EH (cell line): ENCODE results near the gene PLEKHF1.
A peak's percentile ranks its signal among the peaks of the same experiment; 100 is the strongest.
"Not testable (repeated sequence)": the region's sequence is repeated elsewhere in the genome, so short reads cannot be mapped to it uniquely, and the experiment has no call there.

Experiments used
- DNase-seq: peaks from one replicate; pipeline ENCODE4 v3.0.0-alpha.2; 2015; ENCODE audit warnings: low read depth

PLEKHF1 gene

DNA sequence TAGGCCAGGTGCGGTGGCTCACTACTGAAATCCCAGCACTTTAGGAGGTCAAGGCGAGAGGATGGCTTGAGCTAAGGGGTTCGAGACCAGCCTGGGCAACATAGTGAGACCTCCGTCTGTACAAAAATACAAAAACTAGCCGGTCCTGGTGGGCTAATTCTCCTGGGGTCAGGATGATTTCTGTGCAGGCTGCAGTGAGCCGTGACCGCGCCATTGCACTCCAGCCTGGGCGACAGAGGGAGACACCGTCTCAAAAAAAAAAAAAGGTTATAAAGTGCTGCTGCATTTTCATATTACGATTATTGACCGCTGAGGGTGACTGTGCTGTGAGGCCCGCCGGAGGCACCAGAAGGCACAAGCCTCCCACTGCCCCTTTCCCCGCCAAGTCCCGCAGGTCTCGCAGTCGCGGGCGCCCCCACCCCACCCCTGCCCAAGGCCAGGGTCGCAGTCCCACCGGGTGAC lies 477 bp upstream of the PLEKHF1 start:
- DNase-seq = no peak

DNA sequence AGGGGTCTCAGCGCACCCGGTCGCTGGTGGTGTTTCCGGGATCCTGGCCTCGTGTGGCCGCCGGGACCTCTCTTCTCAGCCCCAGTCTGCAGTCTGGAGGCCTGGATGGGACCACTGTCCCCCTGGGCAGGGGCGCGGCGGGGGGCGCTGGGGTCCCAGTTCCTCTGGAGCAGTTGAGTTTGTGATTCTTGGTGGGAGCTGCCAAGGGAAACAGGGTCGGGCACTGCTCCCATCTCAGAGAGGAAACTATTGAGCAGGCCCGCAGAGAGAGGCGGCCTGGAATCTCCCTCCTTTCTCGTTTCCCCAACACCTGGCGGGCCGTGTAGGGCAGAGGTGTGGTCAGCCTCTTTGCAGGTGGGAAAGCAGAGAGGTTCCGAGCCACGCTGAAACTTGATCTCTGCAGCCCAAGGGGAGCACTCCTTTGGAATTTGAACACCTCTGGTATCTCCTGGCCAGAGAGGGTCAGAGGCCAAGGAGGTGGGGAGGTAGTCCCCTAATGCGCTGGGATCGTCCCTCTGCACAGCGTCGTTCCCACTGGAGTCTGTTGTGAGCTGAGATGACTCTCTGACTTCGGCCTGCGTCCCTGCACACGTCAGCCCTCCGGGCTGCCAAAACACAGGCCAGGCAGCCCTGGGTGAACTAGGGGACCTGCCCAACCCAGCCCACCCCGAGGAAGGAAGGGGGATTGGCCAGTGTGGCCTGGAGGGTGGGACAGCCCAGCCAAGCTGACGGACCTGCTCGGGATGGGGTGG lies 741 bp downstream of the PLEKHF1 start:
- peak; percentile 74 for DNase-seq

DNA sequence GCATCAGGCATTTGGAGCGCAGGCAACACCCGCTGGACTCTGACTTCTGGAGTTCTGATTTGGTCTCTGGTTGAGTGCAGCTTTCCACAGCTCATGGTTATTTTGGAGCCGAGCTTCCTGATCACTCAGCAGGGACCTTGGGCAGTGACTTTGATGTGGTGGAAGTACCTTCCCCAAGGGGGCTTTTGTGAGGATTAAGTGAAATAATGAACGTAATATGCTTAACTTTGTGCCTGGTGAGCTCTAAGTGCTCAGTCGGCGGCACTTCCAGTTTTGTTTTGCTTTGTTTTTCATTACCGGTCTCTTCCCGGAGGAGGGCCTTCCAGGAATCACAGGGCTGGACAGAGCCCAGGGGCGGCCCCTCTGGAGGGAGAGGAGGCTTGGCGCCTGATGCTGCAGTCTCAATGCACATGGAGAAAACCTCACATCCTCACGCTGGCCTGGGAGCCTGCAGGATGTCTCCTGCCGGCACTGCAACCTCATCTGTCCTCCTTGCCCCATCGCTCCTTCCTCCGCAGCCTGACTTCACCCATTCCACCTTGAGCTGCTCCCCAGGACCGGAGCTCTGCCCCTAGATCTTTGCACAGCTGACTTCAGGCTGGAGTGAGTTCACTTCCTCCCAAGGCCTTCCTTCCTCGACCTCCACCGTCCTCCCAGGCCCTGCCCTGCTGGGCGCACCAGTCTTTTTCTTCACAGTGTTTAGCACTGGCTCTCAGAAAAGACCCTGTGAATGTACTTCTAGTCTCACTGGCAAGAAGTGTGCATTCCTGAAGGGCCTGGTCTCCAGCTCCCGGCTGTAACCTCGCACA lies 1.5 kb downstream of the PLEKHF1 start:
- peak; percentile 80 for DNase-seq

DNA sequence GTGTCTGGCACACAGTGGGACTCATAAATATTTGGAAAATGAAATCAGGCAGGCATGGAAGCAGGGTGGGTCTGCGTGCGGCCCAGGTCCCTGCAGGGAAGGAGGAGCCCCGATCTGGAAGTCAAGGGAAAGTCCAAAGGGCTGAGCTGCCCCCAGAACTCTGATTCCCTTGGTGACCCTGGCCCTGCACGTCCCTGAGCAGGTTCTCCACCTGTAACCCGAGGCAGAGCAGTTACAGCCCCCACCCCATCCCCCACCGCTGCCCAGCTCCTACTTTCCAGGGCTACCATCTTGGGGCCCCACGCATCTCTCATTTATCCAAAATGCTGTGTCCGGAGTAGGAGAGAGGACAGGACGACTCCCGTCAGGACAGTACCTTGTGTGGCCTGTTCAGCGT lies 2.1 kb downstream of the PLEKHF1 start:
- no peak for DNase-seq

DNA sequence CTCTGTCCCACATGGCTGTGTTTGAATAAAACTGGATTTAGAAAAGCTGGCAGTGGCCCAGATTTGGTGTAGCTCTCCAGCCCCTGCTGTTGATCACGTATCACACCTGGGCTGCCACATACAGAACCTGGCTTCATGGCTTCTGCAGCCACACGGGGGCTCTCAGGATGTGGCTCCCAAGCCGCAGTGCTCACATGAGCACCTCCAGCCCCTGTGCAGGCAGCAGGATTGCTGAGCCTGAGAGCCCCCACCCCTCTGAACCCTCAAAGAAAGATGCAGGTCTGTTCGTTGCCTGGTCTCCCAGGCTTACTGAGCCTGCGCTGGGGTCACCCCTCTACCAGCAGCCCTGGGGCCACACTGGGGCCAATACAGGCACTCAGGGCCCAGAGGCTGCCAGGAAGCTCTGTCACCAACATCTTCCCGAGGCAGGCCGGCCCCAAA lies 2.7 kb downstream of the PLEKHF1 start:
- no peak for DNase-seq

DNA sequence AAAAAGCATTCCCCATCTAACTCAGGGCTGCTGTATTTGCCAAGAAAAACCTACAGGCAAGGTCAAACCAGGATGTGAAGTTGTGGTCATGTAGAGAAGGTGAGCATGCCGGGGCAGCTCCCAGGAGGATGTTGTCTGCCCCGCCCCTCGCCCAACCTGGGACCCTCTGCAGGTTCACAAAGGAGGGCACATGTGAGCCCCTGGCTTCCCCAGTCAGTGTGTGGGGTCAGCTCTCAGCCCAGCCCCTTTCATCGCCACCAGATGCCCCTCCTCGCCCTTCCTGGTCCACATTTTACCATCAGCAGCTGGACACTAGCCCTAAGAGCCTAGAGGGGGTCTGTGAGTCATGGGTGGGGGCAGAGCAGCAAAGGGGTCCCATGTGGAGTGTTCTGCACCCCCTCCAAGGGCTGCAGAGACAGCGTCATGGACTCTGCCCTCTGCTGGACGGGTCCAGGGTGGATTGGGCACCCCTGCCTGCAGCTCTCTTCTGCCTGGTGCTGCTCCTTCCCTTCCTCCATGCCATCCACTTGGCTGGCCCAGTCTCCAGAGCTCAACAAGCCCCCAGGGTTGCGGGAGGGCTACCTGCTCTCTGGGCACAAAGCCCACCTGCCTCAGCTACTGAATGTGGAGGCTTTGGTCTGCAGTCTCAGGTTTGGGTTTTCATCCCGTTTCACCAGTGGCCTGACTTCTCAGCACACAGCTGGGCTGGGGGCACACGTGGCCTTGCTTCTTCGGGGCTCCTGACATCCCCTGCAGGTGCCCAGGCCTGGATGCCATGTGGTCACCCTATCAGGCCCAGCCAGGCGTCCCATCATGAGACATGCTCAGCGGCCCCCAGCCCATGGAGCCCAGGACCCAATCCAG lies 3.7 kb downstream of the PLEKHF1 start:
- DNase-seq = no peak

DNA sequence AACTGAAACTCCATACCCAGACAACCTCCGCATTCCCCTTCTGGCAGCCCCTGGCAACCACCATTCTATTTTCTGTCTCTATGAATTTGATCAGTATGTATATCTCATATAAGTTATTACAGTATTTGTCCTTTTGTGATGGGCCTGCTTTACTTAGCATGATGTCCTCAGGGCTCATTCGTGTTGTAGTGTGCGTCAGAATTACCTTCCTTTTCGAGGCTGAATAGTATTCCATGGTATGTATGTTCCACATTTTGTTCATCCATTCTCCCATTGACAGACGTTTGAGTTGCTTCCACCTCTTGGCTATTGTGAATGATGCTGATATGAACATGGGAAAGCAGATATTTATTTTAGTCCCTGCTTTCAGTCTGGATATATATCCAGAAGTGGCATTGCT lies 5.0 kb downstream of the PLEKHF1 start:
- DNase-seq = no peak

DNA sequence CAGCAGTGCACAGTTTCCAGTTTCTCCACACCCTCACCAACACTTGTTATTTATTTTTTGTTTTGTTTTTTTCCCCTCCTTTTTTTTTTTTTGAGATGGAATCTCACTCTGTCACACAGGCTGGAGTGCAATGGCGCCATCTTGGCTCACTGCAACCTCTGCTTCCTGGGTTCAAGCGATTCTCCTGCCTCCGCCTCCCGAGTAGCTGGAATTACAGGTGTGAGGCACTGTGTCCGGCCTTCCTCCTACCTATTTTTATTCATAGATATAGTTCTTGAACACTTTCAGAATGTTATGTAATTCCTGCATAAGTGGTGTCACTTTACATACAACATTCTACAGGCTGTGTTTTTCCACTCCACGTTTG lies 5.7 kb downstream of the PLEKHF1 start:
- DNase-seq = not testable (repeated sequence)

DNA sequence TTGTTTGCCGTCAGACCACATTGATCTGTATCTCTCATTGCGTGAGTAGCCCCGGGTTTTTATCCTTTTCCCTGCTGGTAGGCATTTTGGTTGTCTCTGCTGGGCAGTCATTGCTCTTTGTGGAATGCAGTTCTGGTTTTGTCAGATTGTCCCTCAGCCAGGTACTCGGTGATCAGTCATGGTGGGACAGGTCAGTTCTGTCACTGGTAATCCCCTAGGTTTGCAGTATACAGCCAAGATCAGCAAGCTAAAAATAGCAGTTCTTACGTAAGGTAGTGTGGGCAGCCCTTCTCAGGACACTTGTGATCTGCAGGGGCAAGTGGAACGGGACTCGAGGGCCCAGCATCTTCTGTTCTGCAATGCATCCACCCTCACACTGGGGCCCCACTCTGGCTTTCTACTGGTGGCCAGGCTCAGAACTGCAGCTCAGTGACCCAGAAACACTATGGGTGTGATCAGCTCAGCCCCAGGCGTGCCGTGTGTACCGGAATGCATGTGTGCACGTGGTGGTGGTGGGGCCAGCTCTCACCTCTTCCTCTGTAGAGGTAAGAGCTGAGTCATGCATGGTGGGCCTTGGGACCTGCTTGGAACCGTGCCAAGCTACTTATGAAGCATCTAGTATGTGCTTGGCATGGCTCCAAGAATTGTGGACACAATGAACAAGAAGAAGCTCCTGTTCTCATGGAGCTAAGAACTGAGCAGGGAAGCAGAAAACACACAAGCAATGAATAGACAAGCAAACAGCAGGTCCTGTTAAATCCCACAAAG lies 6.3 kb downstream of the PLEKHF1 start:
- no peak for DNase-seq

DNA sequence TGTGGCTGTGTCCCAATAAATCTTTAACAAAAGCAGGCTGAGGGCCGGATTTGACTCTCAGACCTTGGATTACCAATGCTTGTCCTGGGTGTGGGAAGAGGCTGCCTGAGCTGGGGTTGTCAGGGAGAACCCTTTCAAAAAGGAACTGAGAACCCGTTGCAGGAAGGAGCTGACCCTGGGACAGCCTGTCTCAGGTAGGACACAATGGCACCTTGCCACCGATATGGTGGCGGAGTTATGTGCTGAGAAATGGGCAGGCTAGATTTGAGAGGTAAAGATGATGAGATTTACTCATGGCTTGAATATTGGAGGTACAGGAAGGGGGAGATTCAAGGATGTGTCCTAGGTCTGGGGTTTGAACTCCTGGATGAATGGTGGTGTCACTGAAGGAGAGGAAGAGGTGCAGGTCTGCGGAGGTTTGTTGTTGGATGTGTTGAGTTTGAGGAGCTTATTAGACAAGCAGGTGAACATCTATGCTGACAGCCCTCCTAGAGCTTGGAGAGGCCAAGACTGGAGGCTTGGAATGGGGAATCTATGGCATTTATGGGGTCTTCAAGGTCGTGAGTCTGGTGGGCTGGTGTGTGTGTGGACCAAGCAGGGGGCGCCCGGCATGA lies 7.2 kb downstream of the PLEKHF1 start:
- no peak for DNase-seq

DNA sequence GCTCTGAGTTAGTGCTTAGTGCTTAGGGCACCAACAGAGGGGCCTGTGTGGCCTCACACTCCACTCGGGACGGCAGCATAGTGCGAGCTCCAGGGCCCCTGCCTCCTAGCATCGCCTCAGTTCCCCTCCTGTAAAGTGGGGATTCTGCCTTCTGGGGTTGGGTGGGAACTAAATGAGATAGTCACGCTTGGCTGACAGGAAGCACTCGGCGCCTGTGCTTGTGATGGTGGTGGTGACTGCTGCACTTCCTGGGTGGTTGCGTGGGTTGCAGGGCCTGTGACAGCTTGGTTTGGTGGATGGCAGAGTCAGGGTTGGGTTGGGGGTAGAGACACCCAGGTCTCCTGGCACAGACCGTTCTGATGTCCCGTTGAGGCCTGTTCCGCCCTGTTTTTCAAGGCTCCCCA lies 7.7 kb downstream of the PLEKHF1 start:
- no peak for DNase-seq

DNA sequence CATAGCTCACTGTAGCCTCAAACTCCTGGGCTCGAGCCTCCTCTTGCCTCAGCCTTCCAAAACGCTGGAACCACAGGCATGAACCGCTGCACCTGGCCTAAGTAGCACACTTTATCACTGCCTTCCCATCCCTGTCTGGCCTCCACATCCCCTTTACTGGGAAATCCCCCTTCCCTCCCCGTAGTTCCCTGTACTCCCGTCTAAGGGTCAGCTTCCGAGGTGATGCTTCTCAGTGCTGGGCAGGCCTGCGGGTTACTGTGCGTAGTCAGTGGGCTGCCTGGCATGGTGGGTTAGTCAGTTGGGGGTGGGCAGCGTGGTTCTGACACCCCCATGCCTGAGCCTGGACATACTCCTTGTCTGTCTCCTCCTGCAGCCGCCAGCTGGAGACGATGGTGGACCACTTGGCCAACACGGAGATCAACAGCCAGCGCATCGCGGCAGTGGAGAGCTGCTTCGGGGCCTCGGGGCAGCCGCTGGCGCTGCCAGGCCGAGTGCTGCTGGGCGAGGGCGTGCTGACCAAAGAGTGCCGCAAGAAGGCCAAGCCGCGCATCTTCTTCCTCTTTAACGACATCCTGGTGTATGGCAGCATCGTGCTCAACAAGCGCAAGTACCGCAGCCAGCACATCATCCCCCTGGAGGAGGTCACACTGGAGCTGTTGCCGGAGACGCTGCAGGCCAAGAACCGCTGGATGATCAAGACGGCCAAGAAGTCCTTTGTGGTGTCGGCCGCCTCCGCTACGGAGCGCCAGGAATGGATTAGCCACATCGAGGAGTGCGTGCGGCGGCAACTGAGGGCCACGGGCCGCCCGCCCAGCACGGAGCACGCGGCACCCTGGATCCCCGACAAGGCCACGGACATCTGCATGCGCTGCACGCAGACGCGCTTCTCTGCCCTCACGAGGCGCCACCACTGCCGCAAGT lies 8.4 kb downstream of the PLEKHF1 start:
- DNase-seq = no peak

DNA sequence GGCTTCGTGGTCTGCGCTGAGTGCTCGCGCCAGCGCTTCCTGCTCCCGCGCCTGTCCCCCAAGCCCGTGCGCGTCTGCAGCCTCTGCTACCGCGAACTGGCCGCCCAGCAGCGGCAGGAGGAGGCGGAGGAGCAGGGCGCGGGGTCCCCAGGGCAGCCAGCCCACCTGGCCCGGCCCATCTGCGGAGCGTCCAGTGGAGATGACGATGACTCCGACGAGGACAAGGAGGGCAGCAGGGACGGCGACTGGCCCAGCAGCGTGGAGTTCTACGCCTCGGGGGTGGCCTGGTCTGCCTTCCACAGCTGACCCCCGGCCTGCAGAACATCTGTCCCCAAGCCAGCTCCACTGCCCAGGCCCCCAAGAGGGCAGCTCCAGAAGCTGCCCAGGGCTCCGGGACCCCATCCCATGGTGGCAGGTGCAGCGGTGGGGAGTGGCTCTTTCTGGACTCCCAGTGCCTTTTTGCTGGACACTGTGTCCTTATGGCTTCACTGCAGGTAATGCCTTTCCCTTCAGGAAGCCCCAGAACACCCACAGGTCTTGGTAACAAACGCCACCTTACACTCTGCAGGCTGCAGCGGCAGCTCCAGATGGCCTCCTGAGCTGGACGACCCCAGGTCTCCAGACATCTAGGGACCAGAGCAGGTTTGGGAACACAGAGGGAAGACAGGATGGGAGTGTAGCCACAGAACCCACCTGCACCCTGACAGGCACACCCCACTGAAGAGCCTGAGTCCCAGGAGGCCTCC lies 9.3 kb downstream of the PLEKHF1 start:
- DNase-seq = no peak

DNA sequence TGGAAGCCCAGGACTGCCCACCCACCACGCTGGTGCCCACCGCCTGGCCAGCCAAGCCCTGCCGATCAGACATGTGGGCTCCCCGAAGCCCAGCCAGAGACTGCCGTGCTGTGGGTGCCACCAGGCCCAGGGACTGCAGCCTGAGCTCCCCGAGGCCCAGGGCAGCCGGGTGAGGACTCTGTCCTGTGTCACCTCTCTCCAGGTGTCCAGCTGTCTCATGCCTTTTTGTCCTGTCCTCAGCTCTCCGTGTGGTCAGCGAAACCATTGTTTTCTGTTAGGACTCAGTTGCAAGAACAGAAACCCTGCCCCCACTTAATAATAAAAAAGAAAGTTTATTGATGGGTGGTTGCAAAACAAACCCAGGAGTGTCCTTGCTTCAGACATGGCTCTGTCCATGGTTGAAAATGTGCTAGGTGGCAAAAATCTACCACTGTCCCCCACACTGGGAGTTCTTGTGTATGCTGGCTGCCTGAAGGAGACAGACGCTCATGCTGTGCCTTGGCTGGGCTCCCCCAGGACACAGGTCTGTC lies 9.9 kb downstream of the PLEKHF1 start:
- DNase-seq = no peak

DNA sequence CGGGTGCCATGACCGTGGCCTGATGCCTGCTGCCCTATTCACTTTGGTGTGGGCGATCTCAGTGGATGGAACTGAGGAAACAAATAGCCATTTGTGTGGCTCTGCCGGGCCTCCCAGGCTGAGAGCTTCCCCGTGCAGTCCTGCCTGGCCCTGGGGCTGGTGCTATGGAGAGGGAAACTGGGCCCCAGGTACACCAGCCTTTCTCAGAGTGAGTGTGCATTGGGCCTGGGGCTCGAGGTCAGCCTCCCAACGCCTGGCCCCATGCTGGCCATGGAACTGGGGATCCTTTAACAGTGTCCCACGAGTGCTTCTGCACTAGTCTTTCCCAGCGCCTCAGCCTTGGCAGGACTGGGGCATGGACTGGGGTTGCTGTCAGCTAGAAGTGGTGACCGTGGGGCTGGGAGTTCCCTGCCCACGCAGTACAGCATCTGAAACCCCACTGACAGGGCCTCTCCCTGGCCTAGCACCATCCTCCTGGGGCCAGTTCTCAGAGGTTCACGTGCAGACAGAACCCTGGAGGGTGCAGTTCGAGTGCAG lies 10.5 kb downstream of the PLEKHF1 start:
- no peak for DNase-seq

DNA sequence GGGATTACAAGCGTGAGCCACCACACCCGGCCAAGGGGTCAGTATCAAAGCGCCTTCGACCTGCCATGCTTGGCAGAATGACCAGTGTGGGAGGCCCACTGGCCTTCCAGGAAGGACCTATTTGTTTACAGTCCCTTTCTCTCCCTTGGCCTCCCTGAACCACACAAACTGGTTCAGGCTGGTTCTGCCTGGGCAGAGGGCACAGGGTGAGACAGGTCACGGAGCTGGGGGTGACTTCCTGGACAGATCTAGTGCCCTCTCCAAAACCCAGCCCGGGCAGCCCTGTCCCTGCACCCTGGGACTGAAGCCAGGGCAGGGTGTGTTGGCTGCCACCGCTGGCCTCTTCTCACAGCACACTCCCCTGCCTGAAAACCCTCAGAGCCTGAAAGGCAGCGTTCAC lies 11.3 kb downstream of the PLEKHF1 start:
- no peak for DNase-seq

DNA sequence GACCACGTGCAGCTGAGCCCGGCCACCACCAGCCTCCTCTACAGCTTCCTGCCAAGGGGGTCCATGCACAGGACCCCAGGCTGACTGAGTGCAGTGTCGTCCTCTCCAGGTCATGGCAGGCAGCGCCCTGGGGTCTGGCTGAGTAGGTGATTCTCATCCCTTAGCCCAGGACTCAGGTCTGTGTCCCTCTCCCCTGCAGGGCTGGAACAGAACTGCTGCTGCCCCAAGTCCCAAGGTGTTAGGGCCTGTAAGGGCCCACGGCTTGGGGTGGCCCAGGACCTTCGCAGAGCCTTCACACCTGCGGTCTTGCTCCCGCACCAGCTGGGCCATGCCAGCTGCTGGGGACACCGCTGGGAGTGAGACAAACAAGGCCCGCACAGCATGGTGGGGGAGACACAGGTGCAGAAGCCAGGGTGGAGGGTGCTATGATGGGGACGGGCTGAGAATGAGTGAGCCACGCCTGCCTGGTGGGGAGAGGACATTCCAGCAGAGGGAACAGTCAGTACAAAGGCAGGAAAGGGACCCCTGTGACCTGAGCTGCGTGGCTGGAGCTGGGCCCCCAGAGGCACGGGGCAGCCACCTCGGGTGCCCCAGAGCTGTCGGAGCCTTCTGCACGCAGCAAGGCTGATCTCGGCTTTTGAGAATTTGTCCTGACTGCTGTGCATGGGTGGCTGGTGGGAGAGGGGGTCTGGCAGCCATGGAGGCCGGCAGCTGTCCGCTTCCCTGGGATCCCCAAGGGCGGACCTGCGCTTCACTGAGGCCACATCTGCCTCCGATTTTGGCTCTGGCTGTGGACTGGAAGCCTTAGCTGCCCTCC lies 11.9 kb downstream of the PLEKHF1 start:
- DNase-seq = no peak

DNA sequence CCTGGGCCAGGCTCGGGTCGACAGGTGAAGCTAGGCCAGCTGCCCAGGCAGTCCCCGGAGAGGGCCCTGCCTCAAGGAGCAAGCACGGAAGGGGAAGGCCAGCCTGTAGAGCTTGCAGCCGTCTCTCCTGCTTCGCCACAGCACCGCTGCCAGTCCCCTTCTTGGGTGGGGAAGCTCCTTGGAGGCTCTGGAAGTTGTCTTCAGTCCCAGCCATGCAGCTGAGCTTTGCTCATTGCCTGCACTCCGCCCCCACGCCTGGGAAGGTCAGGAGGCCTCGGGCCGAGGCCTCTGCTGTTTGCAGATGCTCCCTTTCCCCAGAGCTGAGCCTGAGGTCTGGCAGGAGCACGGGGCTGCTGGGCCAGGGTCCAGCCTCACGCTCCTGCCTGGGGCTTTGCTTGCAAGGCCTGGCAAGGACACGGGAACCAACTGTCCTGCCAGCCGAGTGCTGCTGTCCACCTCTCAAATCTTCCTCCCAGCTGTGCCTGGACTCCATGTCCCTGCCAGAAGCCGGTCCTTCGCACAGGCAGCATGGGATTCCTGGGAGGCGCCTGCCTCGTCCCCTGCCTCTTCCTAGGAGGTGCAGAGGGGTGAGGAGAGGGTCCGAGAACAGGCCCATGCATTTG lies 13.3 kb downstream of the PLEKHF1 start:
- no peak for DNase-seq
